H9 (cell line): ENCODE measurements around the gene CPLX1. TPM values are rescaled to one million over a fixed set of nuclear protein-coding genes. Genes with fewer than 3 reads are reported as not detected.

Source experiments
- DNase-seq: peaks from one replicate; pipeline ENCODE4 v3.0.0-alpha.2; 2017
- H2AFZ ChIP-seq: one replicate; pipeline ENCODE4 v1.6.1; 2013; ENCODE audit warnings: mild to moderate bottlenecking, low read length, control low read depth, moderate library complexity
- H2AK5ac ChIP-seq: 2 replicates; pipeline ENCODE4 v1.6.1; 2013; ENCODE audit warnings: low read length, control low read depth, mixed read lengths; ENCODE audit not compliant: insufficient read length
- H2BK120ac ChIP-seq: one replicate; pipeline ENCODE4 v1.6.1; 2013; ENCODE audit warnings: low read depth, mild to moderate bottlenecking, low read length, control low read depth, inconsistent platforms; ENCODE audit not compliant: poor library complexity, severe bottlenecking
- H2BK12ac ChIP-seq: 2 replicates; pipeline ENCODE4 v1.6.1; 2013; ENCODE audit warnings: low read length, control low read depth, mixed read lengths, low read depth; ENCODE audit not compliant: insufficient read length
- H2BK15ac ChIP-seq: 2 replicates; pipeline ENCODE4 v1.6.1; 2013; ENCODE audit warnings: low read depth, low read length, control low read depth
- H2BK20ac ChIP-seq: one replicate; pipeline ENCODE4 v1.6.1; 2013; ENCODE audit warnings: low read depth, mild to moderate bottlenecking, low read length, control low read depth, inconsistent platforms; ENCODE audit not compliant: poor library complexity, severe bottlenecking
- H2BK5ac ChIP-seq: 2 replicates; pipeline ENCODE4 v1.6.1; 2013; ENCODE audit warnings: low read length, control low read depth, mixed read lengths; ENCODE audit not compliant: insufficient read length
- H3K14ac ChIP-seq: 2 replicates; pipeline ENCODE4 v1.6.1; 2013; ENCODE audit warnings: low read length, control low read depth; ENCODE audit not compliant: insufficient read depth
- H3K18ac ChIP-seq: 2 replicates; pipeline ENCODE4 v1.6.1; 2013; ENCODE audit warnings: low read depth, mild to moderate bottlenecking, mixed read lengths, low read length, control low read depth; ENCODE audit not compliant: insufficient read length
- H3K23ac ChIP-seq: 2 replicates; pipeline ENCODE4 v1.6.1; 2013; ENCODE audit warnings: low read length, control low read depth, mixed read lengths, low read depth; ENCODE audit not compliant: insufficient read length
- H3K23me2 ChIP-seq: 2 replicates; pipeline ENCODE4 v1.6.1; 2013; ENCODE audit warnings: low read depth, mild to moderate bottlenecking, mixed read lengths, low read length, control low read depth; ENCODE audit not compliant: insufficient read length, poor library complexity, severe bottlenecking
- H3K27ac ChIP-seq: 2 replicates; pipeline ENCODE4 v1.5.1; 2013; ENCODE audit warnings: low read length, control low read depth, mixed read lengths, low read depth; ENCODE audit not compliant: insufficient read length
- H3K27me3 ChIP-seq: 2 replicates; pipeline ENCODE4 v1.6.1; 2013; ENCODE audit warnings: low read length, control low read depth, inconsistent platforms; ENCODE audit not compliant: insufficient read depth
- H3K4ac ChIP-seq: 2 replicates; pipeline ENCODE4 v1.6.1; 2013; ENCODE audit warnings: low read depth, mild to moderate bottlenecking, control low read depth, inconsistent platforms, low read length, moderate library complexity
- H3K4me1 ChIP-seq: 2 replicates; pipeline ENCODE4 v1.6.1; 2013; ENCODE audit warnings: low read length, control low read depth, inconsistent platforms; ENCODE audit not compliant: insufficient read depth
- H3K4me2 ChIP-seq: 2 replicates; pipeline ENCODE4 v1.6.1; 2013; ENCODE audit warnings: low read length, control low read depth, mixed read lengths; ENCODE audit not compliant: insufficient read length, insufficient read depth
- H3K56ac ChIP-seq: 2 replicates; pipeline ENCODE4 v1.6.1; 2013; ENCODE audit warnings: low read depth, mild to moderate bottlenecking, mixed read lengths, low read length, control low read depth; ENCODE audit not compliant: insufficient read length
- H3K79me1 ChIP-seq: 2 replicates; pipeline ENCODE4 v1.6.1; 2013; ENCODE audit warnings: low read depth, mild to moderate bottlenecking, moderate library complexity, low read length, control low read depth, inconsistent platforms; ENCODE audit not compliant: insufficient read depth, poor library complexity, severe bottlenecking
- H3K79me2 ChIP-seq: 2 replicates; pipeline ENCODE4 v1.6.1; 2013; ENCODE audit warnings: low read length, control low read depth, inconsistent platforms; ENCODE audit not compliant: insufficient read depth
- H3K9ac ChIP-seq: 2 replicates; pipeline ENCODE4 v1.6.1; 2013; ENCODE audit warnings: low read length, control low read depth, mixed read lengths; ENCODE audit not compliant: insufficient read length; ENCODE audit errors: extremely low read depth
- H3K9me3 ChIP-seq: one replicate; pipeline ENCODE4 v1.6.1; 2013; ENCODE audit warnings: low read depth, low read length, inconsistent platforms; ENCODE audit not compliant: control insufficient read depth
- H3T11ph ChIP-seq: one replicate; pipeline ENCODE4 v1.6.1; 2013; ENCODE audit warnings: mild to moderate bottlenecking, low read length, control low read depth, inconsistent platforms
- H4K20me1 ChIP-seq: one replicate; pipeline ENCODE4 v1.6.1; 2013; ENCODE audit not compliant: control insufficient read depth, insufficient read length, insufficient read depth
- H4K5ac ChIP-seq: 2 replicates; pipeline ENCODE4 v1.6.1; 2013; ENCODE audit warnings: low read depth, mild to moderate bottlenecking, mixed read lengths, low read length, control low read depth; ENCODE audit not compliant: insufficient read length
- H4K8ac ChIP-seq: replicated peaks from 2 replicates; pipeline ENCODE4 v1.6.1; 2013; ENCODE audit warnings: low read length, control low read depth, mixed read lengths, low read depth; ENCODE audit not compliant: insufficient read length
- H4K91ac ChIP-seq: 2 replicates; pipeline ENCODE4 v1.6.1; 2013; ENCODE audit warnings: low read depth, mild to moderate bottlenecking, moderate library complexity, mixed read lengths, low read length, control low read depth; ENCODE audit not compliant: insufficient read length
- H3K27ac Mint-ChIP-seq, 3 experiments: 2 replicates in 2 of 3; 3 replicates in 1 of 3; pipeline ENCODE4 v1.8.0; 2020 to 2021; ENCODE audit warnings: mixed read lengths in 3 of 3, mild to moderate bottlenecking in 1 of 3, moderate library complexity in 1 of 3
- H3K27me3 Mint-ChIP-seq: 2 replicates; pipeline ENCODE4 v1.8.0; 2021; ENCODE audit warnings: low read depth, mild to moderate bottlenecking, moderate library complexity, mixed read lengths
- H3K36me3 Mint-ChIP-seq, 3 experiments: 2 replicates in 2 of 3; 3 replicates in 1 of 3; pipeline ENCODE4 v1.8.0; 2020 to 2021; ENCODE audit warnings: low read depth in 3 of 3, mixed read lengths in 3 of 3; ENCODE audit not compliant: insufficient read depth in 1 of 3
- H3K4me1 Mint-ChIP-seq, 2 experiments: 2 replicates each; pipeline ENCODE4 v1.8.0; 2020; ENCODE audit warnings: mixed read lengths in 2 of 2
- H3K4me3 Mint-ChIP-seq, 2 experiments: 2 replicates in 1 of 2; 3 replicates in 1 of 2; pipeline ENCODE4 v1.8.0; 2020 to 2021; ENCODE audit warnings: mild to moderate bottlenecking in 2 of 2, mixed read lengths in 2 of 2, moderate library complexity in 1 of 2
- H3K9me3 Mint-ChIP-seq, 2 experiments: 2 replicates in 1 of 2; 3 replicates in 1 of 2; pipeline ENCODE4 v1.8.0; 2020; ENCODE audit warnings: mild to moderate bottlenecking in 2 of 2, mixed read lengths in 2 of 2, moderate library complexity in 1 of 2
- CTCF ChIP-seq: fragments of 200-600 bp; sonication (generic); conservative IDR thresholded peaks from 3 replicates; pipeline ENCODE4 v1.8.0; 2021; ENCODE audit warnings: antibody characterized with exemption, mild to moderate bottlenecking
- WGBS: extraction: QIAGEN DNeasy Blood & Tissue Kit; methylation state at CpG from one replicate; pipeline ENCODE4 v1.1.7; 2013; ENCODE audit warnings: missing lambda C conversion rate, low lambda C conversion rate, mixed read lengths; ENCODE audit not compliant: insufficient read length; ENCODE audit errors: extremely low coverage; 5-methylcytosine and 5-hydroxymethylcytosine counted together
- total RNA-seq: library from RNA; stranded (reverse); gene quantifications from 2 replicates; pipeline ENCODE4 v1.2.1, GENCODE V29; 2021

The CPLX1 gene
- total RNA-seq, 1 experiment from 2014 or later: 0.90 TPM

- Mint-ChIP-seq H3K27me3 (peaks cover 68% of the 10 kb centered on the region), H3K27ac (no peak overlapping the region; a peak in 1 of 7 replicates), H3K4me3 (peak overlapping the region in 1 of 2 experiments; percentile 55; a peak in 1 of 5 replicates), H3K9me3 (peaks cover 0 to 2% of the 10 kb centered on the region in 2 experiments; a peak in 1 of 5 replicates), H3K36me3 (0 out of 7 replicates have a peak, but pooled peaks cover 0 to 1% (median 0%) of the 10 kb centered on the region in 3 experiments), H3K4me1 (peaks cover 17 to 23% of the 10 kb centered on the region in 2 experiments)
- Histone ChIP-seq H3K9ac (no peak overlapping the region), H2AFZ (no peak overlapping the region), H3K27ac (no peak overlapping the region), H4K5ac (no peak overlapping the region), H3K9me3 (no peaks in the 10 kb centered on the region), H3K23me2 (no peaks in the 10 kb centered on the region), H3K14ac (no peak overlapping the region), H3K23ac (no peak overlapping the region), H4K91ac (no peak overlapping the region), H3K79me1 (no peaks in the 10 kb centered on the region), H3T11ph (no peak overlapping the region), H3K79me2 (no peaks in the 10 kb centered on the region), H2BK120ac (no peak overlapping the region), H4K20me1 (no peaks in the 10 kb centered on the region), H4K8ac (no peak overlapping the region), H2BK12ac (no peak overlapping the region), H3K4ac (no peak overlapping the region), H3K27me3 (peaks cover 7% of the 10 kb centered on the region; the same call in 1 of the 2 replicates), H3K18ac (no peak overlapping the region), H3K4me1 (no peaks in the 10 kb centered on the region; the same call in 1 of the 2 replicates), H3K56ac (no peak overlapping the region), H2AK5ac (no peak overlapping the region), H3K4me2 (no peak overlapping the region), H2BK20ac (no peak overlapping the region), H2BK15ac (no peak overlapping the region), H2BK5ac (no peak overlapping the region)
- TF ChIP-seq CTCF: no peak
- WGBS: no CpG with 5 or more reads among the region's 17 CpGs
- DNase-seq: no peak
Measured at GRCh38 chr4:792626-793092, 33.3 kb downstream of the CPLX1 start.
